T1000 (cell line): Measurements from ENCODE around the gene ZNF215.
"Not testable (repeated sequence)": the region's sequence is repeated elsewhere in the genome, so short reads cannot be mapped to it uniquely, and the experiment has no call there.

Source experiments
- DNase-seq: peaks from one replicate; lab custom pipeline; 2025; ENCODE audit warnings: mixed read lengths; lab: John Stamatoyannopoulos, UW

ZNF215 gene

DNA sequence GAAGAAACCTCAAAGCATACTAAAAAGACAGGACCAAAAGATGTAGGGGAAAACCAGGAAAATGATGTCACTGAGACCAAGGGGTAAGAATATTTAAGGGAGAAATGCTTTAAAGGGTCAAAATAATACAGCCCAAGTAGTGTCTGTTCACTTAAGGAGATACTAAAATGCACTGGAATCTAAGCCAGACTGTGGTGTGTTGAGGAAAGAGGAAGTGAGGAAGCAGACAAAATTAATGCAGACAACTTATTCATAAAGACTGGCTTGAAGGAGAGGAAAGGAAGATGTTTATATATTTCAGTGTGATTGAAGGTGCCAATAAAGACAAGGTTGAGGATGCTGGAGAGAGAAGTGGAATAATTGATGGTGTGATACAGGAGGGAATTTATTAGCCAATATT is 15.7 kb downstream of the ZNF215 start:
- DNase-seq: no peak

DNA sequence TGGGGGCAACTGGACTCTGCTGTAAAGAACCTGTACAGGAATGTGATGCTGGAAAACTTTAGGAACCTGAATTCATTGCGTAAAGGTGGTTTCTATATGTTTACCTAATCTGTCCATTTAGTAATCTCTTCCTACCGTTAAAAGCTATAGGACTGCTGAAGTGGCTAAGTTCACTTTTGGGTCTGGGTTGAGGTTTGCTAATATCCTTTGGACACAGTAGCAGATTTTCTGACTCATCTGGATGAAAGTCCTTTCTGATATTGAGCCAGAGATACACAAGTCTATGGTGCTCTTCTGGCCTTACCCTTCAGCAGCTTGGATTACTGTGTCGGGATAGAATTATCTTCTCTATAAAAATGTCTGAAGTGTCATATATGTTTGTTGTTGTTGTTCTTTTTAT is 16.9 kb downstream of the ZNF215 start:
- DNase-seq: no peak

DNA sequence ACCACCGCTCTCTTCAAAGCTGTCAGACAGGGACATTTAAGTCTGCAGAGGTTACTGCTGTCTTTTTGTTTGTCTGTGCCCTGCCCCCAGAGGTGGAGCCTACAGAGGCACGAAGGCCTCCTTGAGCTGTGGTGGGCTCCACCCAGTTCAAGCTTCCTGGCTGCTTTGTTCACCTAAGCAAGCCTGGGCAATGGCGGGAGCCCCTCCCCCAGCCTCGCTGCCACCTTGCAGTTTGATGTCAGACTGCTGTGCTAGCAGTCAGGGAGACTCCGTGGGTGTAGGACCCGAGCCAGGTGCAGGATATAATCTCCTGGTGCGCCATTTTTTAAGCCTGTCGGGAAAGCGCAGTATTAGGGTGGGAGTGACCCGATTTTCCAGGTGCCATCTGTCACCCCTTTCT is 28.0 kb downstream of the ZNF215 start:
- not testable (repeated sequence) for DNase-seq

DNA sequence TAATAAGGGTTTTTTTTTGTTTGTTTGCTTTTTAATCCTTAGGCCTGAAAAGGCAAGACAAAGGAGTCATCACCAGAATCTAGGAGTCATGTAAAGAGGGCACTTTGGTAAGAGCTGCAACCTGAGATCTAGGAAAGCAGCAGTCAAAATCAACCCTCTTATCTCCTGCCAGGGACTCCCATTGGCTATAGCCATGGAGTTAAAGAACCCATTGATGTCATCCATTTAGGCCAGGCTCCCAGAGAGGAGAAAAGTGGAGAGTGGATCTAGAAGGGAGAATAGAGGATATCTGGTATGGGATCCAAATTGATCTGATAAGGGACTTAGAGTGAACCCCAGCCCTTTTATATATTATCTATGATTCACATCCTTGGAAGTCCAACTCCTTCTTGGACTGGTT is 35.9 kb downstream of the ZNF215 start:
- no peak for DNase-seq

DNA sequence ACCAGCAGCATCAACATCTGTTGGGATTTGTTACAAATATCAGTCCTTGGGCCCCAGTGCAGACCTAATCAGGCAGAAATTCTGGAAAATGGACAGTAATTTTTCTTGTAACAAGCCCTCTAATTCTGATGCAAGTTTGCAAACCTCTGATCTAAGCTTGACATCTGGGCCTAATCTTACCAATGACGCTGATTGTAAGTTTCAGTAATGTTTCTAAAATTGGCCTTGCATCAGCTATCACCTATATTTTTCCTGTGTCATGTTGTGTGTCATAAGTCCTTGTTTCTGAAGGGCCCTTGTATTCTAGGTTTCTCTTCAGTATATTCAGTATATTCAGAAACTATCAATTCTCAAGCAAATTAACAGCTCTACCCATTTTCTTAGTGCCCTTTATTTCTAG is 36.4 kb downstream of the ZNF215 start:
- no peak for DNase-seq

DNA sequence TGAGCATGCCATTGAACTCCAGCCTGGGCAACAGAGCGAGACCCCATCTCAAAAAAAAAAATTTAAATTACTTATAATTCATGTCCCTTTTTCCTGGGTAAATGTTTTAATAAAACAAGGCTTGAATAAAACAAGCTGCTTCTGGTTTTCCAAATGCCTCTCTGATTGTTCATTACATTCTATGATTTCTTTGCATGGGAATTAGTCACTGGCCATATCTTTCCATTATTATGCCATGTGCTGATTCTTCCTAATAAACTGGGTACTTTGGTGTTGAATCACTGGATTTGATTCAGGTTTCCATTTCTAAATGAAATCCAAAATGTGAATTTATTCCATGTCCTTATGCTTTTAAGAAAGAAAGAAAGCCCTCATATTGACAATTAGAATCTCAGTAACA is 42.6 kb downstream of the ZNF215 start:
- DNase-seq: no peak

DNA sequence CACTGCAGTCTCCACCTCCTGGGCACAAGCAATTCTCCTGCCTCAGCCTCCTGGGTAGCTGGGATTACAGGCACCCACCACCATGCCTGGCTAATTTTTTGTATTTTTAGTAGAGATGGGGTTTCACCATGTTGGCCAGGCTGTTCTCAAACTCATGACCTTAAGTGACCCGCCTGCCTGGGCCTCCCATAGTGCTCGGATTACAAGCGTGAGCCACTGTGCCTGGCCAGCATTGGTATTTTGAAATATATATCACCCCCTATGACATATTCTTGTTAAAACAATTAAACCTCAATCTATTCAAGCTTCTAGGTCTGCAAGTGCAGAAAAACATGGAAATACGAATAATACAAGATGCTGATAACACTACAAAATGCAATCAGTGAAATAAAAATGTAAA is 43.6 kb downstream of the ZNF215 start:
- DNase-seq: not testable (repeated sequence)

DNA sequence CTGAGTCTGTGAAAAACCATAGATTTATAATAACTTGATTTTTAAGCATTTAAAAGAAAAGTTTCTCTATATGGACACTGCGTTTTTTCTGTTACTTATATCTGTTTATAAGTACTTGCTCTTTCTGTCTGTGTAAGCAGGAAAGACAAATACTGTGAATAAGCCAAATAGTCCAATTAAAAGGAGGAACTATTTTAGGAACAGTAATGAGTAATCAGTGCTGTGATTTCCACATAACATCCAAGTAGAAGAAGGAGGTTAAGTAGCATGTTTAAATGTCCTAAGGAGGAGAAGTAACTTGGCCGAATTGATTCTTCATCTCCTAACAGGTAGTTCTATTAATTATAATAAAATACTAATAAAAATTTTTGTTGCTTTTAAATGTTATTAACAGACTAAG is 53.1 kb downstream of the ZNF215 start:
- DNase-seq: no peak

DNA sequence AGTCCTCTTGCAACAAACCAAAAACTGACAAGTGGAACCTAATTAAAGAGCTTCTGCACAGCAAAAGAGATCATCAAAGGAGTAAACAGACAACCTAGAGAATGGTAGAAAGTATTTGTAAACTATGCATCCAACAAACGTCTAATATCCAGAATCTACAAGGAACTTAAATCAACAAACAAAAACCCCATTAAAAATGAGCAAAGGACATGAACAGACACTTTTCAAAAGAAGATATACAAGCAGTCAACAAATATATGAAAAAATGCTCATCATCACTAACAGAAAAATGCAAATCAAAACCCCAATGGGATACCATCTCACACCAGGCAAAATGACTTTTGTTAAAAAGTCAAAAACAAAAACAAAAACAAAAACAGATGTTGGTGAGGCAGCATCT is 60.3 kb downstream of the ZNF215 start:
- no peak for DNase-seq

DNA sequence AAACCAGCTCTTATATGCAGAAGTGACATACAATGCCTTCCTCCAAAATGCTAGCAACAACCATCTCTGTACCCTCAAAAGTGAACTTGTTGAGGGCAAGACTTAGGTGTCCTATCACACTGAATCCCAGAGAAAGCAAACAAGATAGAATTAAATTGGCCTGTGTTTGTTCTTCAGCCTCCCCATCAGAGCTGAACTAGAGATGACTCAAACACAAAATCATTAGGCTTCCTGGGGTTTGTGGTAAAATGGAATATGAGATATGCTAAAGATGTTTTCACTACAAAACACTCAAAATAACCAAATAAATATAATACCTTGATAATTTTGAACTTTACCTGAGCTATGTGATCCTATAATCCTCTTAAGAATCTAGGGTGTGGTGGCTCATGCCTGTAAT is 62.3 kb downstream of the ZNF215 start:
- DNase-seq: no peak

DNA sequence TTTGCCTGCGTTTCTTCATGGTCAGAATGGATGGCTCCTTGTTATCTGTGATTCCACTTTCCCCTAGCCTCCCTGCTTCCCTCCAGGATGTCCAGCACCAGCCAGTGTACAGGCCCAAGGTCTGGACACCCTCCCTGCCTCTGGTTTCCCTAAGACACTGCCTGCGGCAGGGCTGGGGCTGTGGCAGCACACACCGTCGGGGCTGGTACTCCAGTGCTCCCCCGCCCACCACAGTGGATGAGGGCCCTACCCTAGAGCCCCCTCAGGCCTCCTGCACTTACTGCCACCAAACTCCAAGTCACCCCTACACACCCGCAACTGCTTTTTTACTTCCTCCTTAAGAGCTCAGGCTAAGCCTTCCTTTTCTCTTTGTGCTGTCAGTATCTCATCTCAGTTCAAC is 65.0 kb downstream of the ZNF215 start:
- no peak for DNase-seq

DNA sequence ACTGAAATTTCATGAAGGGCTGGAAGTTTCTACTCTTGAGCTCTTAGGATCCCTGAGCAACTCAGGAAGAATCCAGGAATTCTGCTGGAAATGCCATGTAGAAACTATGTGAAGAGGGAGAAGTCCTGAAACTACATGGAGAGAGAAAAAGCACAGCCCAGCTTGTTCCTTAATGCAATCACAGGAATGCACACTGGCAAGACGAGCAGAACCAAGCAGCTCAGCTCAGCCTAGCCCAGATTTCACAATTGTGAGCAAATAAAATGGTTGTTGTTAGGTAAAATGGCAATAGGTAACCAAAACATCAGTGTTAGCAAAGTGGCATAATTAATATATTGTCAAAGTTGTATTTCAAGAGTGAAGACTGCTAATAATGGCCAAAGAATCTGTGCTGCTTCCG is 65.8 kb downstream of the ZNF215 start:
- DNase-seq: no peak

DNA sequence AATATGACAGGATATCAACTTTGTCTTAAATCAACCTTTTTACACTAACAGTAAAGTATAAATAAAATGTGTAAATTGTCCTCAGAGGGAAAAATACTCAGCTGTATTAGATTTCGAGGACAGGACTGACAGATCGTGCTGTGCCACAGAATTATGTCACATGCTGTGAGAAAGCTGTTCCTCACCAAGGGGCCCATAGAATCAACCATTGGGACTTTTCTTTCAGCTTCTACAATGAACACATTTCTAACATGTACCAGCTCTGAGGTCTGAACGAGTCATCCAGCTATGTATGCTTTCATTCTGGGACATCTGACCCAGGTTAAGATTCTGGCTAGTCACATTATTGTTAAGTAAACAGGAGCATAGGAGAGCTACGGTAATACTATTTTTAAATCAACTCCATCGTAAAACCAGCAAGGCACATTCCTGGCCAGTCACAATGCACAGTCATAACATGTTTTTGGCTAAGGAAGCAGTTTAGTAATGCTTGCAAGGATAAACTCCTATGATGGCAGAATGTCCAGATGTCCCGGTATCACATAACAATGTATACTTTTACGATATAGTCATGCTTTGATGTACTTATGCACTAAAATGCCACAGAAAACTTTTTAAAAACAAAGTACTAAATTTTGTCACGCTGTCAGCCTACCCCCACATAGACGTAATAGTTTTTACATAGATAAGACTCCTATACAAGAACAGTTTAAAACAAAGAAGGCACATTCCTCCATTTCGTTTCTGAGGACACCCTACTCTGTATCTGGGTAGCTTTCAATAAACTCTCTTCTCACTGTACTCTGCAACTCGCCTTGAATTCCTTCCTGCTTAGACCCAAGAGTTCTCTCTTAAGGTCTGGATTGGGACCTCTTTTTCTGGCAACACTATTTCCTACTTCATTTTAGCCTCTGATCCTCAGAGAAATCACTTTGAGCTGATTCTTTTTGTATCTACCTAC is 66.5 kb downstream of the ZNF215 start:
- DNase-seq: no peak

DNA sequence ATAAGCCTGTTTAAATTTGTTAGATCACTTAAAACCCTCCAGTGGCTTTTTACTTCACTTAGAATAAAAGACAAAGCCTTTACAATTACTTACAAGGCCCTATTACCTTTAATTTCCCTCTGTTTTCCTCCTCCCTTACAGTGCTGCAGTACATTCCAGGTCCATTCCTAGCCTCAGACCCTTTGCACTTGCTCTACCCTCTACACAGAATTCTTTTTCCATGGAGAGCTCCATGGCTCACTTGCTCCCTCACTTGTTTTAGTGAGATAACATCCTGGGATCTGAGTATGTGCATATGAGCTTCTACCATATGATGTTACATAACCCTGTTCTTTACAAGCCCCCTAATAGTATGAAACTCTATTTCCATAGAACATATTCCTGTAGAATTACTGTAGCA is 69.5 kb downstream of the ZNF215 start:
- no peak for DNase-seq

DNA sequence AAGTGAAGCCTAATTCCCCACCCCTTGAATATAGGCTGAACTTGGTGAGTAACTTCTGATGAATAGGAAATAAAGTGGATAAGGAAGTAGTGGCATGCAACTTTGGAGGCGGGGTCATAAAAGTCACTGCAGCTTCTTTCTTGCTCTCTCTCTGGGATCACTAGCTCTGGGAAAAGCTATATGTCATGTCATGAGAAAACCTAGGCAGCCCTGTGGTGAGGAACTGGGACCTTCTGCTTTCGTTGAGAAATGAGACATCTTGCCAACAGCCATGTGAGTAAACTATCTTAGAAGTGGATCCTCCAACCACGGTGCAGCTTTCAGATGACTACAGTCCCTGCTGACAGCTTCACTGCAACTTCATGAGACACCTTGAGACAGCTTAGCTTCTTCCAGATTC is 78.3 kb downstream of the ZNF215 start:
- DNase-seq: peak; percentile 11
